SU-DHL-6 (cell line): ENCODE data around the gene EFNA4.

ENCODE experiments used
- H2AFZ ChIP-seq: fragments of 200-600 bp; sonication (generic); 2 replicates; pipeline ENCODE4 v1.6.1; 2014; ENCODE audit warnings: low read depth, mild to moderate bottlenecking, moderate library complexity, mixed read lengths, antibody characterized with exemption, low read length; ENCODE audit not compliant: severe bottlenecking
- H3F3A ChIP-seq: fragments of 200-600 bp; shearing (Covaris generic); 2 replicates; pipeline ENCODE4 v1.6.0; 2016; ENCODE audit warnings: antibody characterized with exemption, mild to moderate bottlenecking; ENCODE audit not compliant: insufficient read depth
- H3K27ac ChIP-seq: fragments of 200-600 bp; sonication (generic); 2 replicates; pipeline ENCODE4 v1.5.1; 2016; ENCODE audit warnings: low read depth, mild to moderate bottlenecking, low read length, moderate library complexity, mixed read lengths
- H3K27me3 ChIP-seq: fragments of 200-600 bp; sonication (generic), shearing (Covaris generic); 2 replicates; pipeline ENCODE4 v1.6.0; 2014; ENCODE audit warnings: mild to moderate bottlenecking, low read length
- H3K36me3 ChIP-seq: fragments of 200-600 bp; sonication (generic); 2 replicates; pipeline ENCODE4 v1.6.1; 2014; ENCODE audit warnings: mild to moderate bottlenecking, low read length, mixed read lengths
- H3K4me2 ChIP-seq: fragments of 300-600, 200-600 bp; shearing (Covaris generic), sonication (generic); 2 replicates; pipeline ENCODE4 v1.6.0; 2014; ENCODE audit warnings: low read length, low read depth, mild to moderate bottlenecking; ENCODE audit not compliant: poor library complexity, severe bottlenecking
- H3K4me3 ChIP-seq: fragments of 200-600 bp; sonication (generic); 2 replicates; pipeline ENCODE4 v1.5.1; 2014; ENCODE audit warnings: antibody characterized with exemption, low read length, mild to moderate bottlenecking, mixed read lengths; ENCODE audit not compliant: insufficient read depth, poor library complexity, severe bottlenecking
- H3K79me2 ChIP-seq: fragments of 200-600 bp; sonication (generic); 2 replicates; pipeline ENCODE4 v1.6.1; 2014; ENCODE audit warnings: mild to moderate bottlenecking, low read length, moderate library complexity; ENCODE audit not compliant: insufficient read depth
- H3K9ac ChIP-seq: fragments of 200-600 bp; sonication (generic); 2 replicates; pipeline ENCODE4 v1.7.0; 2014; ENCODE audit warnings: mild to moderate bottlenecking, low read length
- H3K9me2 ChIP-seq: fragments of 200-600 bp; sonication (generic); replicated peaks from 2 replicates; pipeline ENCODE4 v1.6.1; 2014; ENCODE audit warnings: low read length; ENCODE audit not compliant: insufficient read depth
- H3K9me3 ChIP-seq: fragments of 200-600 bp; sonication (generic); 2 replicates; pipeline ENCODE4 v1.6.1; 2014; ENCODE audit warnings: low read length, mixed read lengths; ENCODE audit not compliant: insufficient read depth
- H4K20me1 ChIP-seq: fragments of 200-600 bp; sonication (generic); 2 replicates; pipeline ENCODE4 v1.6.1; 2014; ENCODE audit warnings: low read depth, mild to moderate bottlenecking, antibody characterized with exemption, low read length, moderate library complexity, mixed read lengths
- CTCF ChIP-seq: fragments of 200-600 bp; sonication (generic); IDR thresholded peaks from one replicate; pipeline ENCODE4 v1.5.1; 2017; ENCODE audit warnings: antibody characterized with exemption, mild to moderate bottlenecking, low read length, moderate library complexity; ENCODE audit not compliant: insufficient read depth, poor library complexity, severe bottlenecking
- EZH2phosphoT487 ChIP-seq: fragments of 200-600 bp; sonication (generic), shearing (Covaris generic); conservative IDR thresholded peaks from 2 replicates; pipeline ENCODE4 v1.6.1; 2018; ENCODE audit warnings: mild to moderate bottlenecking, antibody characterized with exemption, low read length, moderate library complexity, mixed read lengths

Gene EFNA4, protein sequence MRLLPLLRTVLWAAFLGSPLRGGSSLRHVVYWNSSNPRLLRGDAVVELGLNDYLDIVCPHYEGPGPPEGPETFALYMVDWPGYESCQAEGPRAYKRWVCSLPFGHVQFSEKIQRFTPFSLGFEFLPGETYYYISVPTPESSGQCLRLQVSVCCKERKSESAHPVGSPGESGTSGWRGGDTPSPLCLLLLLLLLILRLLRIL

GRCh38 chr1:155063550-155064110, at the start of gene EFNA4:
EFNA4 (plus strand) TSS chr1:155063740; CDS start chr1:155063824, 84 bp downstream.
- Histone ChIP-seq H3K4me3 (peak within 1 kb of the TSS; percentile 94), H3K27me3 (no peaks in the 10 kb centered on the region), H3K9ac (peak within 1 kb of the TSS; percentile 79), H3K9me2 (no peaks in the 10 kb centered on the region), H3K4me2 (peak within 1 kb of the TSS; percentile 73), H3K36me3 (no peaks in the 10 kb centered on the region), H3K79me2 (no peaks in the 10 kb centered on the region), H2AFZ (peak within 1 kb of the TSS; percentile 92), H4K20me1 (no peaks in the 10 kb centered on the region), H3F3A (peaks cover 7% of the 10 kb centered on the region; the same call in 1 of the 2 replicates), H3K9me3 (no peaks in the 10 kb centered on the region), H3K27ac (peak within 1 kb of the TSS; percentile 42; the same call in 1 of the 2 replicates)
- TF ChIP-seq CTCF, result no peak
- TF ChIP-seq EZH2phosphoT487, result no peak

DNA sequence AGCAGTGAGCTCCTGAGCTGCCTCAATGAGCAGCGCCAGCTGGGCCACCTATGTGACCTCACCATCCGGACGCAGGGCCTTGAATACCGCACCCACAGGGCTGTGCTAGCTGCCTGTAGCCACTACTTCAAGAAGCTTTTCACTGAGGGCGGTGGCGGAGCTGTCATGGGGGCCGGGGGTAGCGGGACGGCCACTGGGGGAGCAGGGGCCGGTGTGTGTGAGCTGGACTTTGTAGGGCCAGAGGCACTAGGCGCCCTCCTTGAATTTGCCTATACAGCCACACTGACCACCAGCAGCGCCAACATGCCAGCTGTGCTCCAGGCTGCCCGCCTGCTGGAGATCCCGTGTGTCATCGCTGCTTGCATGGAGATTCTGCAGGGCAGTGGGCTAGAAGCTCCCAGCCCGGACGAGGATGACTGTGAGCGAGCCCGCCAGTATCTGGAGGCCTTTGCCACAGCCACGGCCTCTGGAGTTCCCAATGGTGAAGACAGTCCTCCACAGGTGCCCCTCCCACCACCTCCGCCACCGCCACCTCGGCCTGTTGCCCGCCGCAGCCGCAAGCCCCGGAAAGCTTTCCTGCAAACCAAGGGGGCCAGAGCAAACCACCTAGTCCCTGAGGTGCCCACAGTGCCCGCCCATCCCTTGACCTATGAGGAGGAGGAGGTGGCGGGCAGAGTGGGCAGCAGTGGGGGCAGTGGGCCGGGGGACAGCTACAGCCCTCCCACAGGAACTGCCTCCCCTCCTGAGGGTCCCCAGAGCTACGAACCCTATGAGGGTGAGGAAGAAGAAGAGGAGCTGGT, 48.6 kb upstream of the EFNA4 start:
- H2AFZ ChIP-seq, result no peak overlapping the region
- H4K20me1 ChIP-seq, result no peaks in the 10 kb centered on the region
- H3K9me2 ChIP-seq, result no peaks in the 10 kb centered on the region
- no peaks in the 10 kb centered on the region for H3K27me3 ChIP-seq
- H3K4me3 ChIP-seq, result no peak overlapping the region
- no peaks in the 10 kb centered on the region for H3K36me3 ChIP-seq
- no peak overlapping the region for H3K27ac ChIP-seq
- H3F3A ChIP-seq, result peaks cover 6% of the 10 kb centered on the region; the same call in 1 of the 2 replicates
- no peak overlapping the region for H3K9ac ChIP-seq
- H3K9me3 ChIP-seq, result no peaks in the 10 kb centered on the region
- no peak overlapping the region for H3K4me2 ChIP-seq
- no peak for TF ChIP-seq EZH2phosphoT487
- TF ChIP-seq CTCF, result no peak
- no peaks in the 10 kb centered on the region for H3K79me2 ChIP-seq

GRCh38 chr1:155015527-155016230, 47.9 kb upstream of the EFNA4 start:
- Histone ChIP-seq H3F3A (peaks cover 6% of the 10 kb centered on the region; the same call in 1 of the 2 replicates), H4K20me1 (no peaks in the 10 kb centered on the region), H3K79me2 (no peaks in the 10 kb centered on the region), H3K4me2 (no peak overlapping the region), H2AFZ (no peak overlapping the region), H3K27me3 (no peaks in the 10 kb centered on the region), H3K36me3 (no peaks in the 10 kb centered on the region), H3K9me2 (no peaks in the 10 kb centered on the region), H3K9ac (no peak overlapping the region), H3K9me3 (no peaks in the 10 kb centered on the region), H3K27ac (no peak overlapping the region), H3K4me3 (no peak overlapping the region)
- no peak for TF ChIP-seq CTCF
- TF ChIP-seq EZH2phosphoT487, result no peak
